Measurements from ENCODE around the gene PAFAH2.
"Not testable (repeated sequence)": the region's sequence is repeated elsewhere in the genome, so short reads cannot be mapped to it uniquely, and the experiment has no call there.

Gene PAFAH2

GRCh38 chr1:25989440-25990234, 8.2 kb downstream of the PAFAH2 start:
- no peak overlapping the region for H3K27ac ChIP-seq
- H3K4me1 ChIP-seq (ENCODE audit: low read depth, poor library complexity, severe bottlenecking): no peaks in the 10 kb centered on the region
- H3K79me2 ChIP-seq (ENCODE audit: insufficient read depth, low read depth): no peaks in the 10 kb centered on the region
- no peak overlapping the region for H3K4me3 ChIP-seq (IDR thresholded peaks at IDR 0.05; ENCODE audit: insufficient read depth, low read depth, low read length)
- no peak overlapping the region for H3K9ac ChIP-seq
- H3K36me3 ChIP-seq (ENCODE audit: insufficient read depth): no peaks in the 10 kb centered on the region
- H2AFZ ChIP-seq (ENCODE audit: low read depth): no peak overlapping the region
- no peak for TF ChIP-seq CTCF (conservative IDR thresholded peaks at IDR 0.05; ENCODE audit: low read depth, low read length)
- H4K20me1 ChIP-seq (ENCODE audit: insufficient read depth): no peaks in the 10 kb centered on the region
- H3K27me3 ChIP-seq (ENCODE audit: insufficient read depth, low read depth): no peaks in the 10 kb centered on the region
- H3K4me2 ChIP-seq: no peak overlapping the region

GRCh38 chr1:25987951-25988350, 9.9 kb downstream of the PAFAH2 start:
- TF ChIP-seq CTCF (conservative IDR thresholded peaks at IDR 0.05; ENCODE audit: low read depth, low read length): no peak
- no peak overlapping the region for H3K9ac ChIP-seq
- H3K4me2 ChIP-seq: no peak overlapping the region
- H3K27me3 ChIP-seq (ENCODE audit: insufficient read depth, low read depth): no peaks in the 10 kb centered on the region
- no peaks in the 10 kb centered on the region for H4K20me1 ChIP-seq (ENCODE audit: insufficient read depth)
- no peak overlapping the region for H3K27ac ChIP-seq
- no peak overlapping the region for H2AFZ ChIP-seq (ENCODE audit: low read depth)
- H3K36me3 ChIP-seq (ENCODE audit: insufficient read depth): no peaks in the 10 kb centered on the region
- no peaks in the 10 kb centered on the region for H3K79me2 ChIP-seq (ENCODE audit: insufficient read depth, low read depth)
- H3K4me1 ChIP-seq (ENCODE audit: low read depth, poor library complexity, severe bottlenecking): no peaks in the 10 kb centered on the region
- no peak overlapping the region for H3K4me3 ChIP-seq (IDR thresholded peaks at IDR 0.05; ENCODE audit: insufficient read depth, low read depth, low read length)

GRCh38 chr1:25986773-25987172, 11.1 kb downstream of the PAFAH2 start:
- not testable (repeated sequence) for H4K20me1 ChIP-seq (ENCODE audit: insufficient read depth); H3K27me3 ChIP-seq (ENCODE audit: insufficient read depth, low read depth); H3K4me2 ChIP-seq; H3K27ac ChIP-seq; H3K36me3 ChIP-seq (ENCODE audit: insufficient read depth); H2AFZ ChIP-seq (ENCODE audit: low read depth); H3K9ac ChIP-seq; H3K4me1 ChIP-seq (ENCODE audit: low read depth, poor library complexity, severe bottlenecking); H3K79me2 ChIP-seq (ENCODE audit: insufficient read depth, low read depth); H3K4me3 ChIP-seq (IDR thresholded peaks at IDR 0.05; ENCODE audit: insufficient read depth, low read depth, low read length)

GRCh38 chr1:25985670-25986069, 12.2 kb downstream of the PAFAH2 start:
- Histone ChIP-seq H3K4me1 (ENCODE audit: low read depth, poor library complexity, severe bottlenecking) (no peaks in the 10 kb centered on the region), H2AFZ (ENCODE audit: low read depth) (no peak overlapping the region), H4K20me1 (ENCODE audit: insufficient read depth) (no peaks in the 10 kb centered on the region), H3K4me3 (IDR thresholded peaks at IDR 0.05; ENCODE audit: insufficient read depth, low read depth, low read length) (no peak overlapping the region), H3K79me2 (ENCODE audit: insufficient read depth, low read depth) (no peaks in the 10 kb centered on the region), H3K27me3 (ENCODE audit: insufficient read depth, low read depth) (no peaks in the 10 kb centered on the region), H3K36me3 (ENCODE audit: insufficient read depth) (no peaks in the 10 kb centered on the region), H3K27ac (no peak overlapping the region), H3K4me2 (no peak overlapping the region), H3K9ac (no peak overlapping the region)
- no peak for TF ChIP-seq CTCF (conservative IDR thresholded peaks at IDR 0.05; ENCODE audit: low read depth, low read length)

GRCh38 chr1:25985171-25985570, 12.7 kb downstream of the PAFAH2 start:
- Histone ChIP-seq H3K9ac (no peak overlapping the region), H3K4me1 (ENCODE audit: low read depth, poor library complexity, severe bottlenecking) (no peaks in the 10 kb centered on the region), H4K20me1 (ENCODE audit: insufficient read depth) (no peaks in the 10 kb centered on the region), H3K36me3 (ENCODE audit: insufficient read depth) (no peaks in the 10 kb centered on the region), H2AFZ (ENCODE audit: low read depth) (no peak overlapping the region), H3K4me2 (no peak overlapping the region), H3K27ac (no peak overlapping the region), H3K79me2 (ENCODE audit: insufficient read depth, low read depth) (no peaks in the 10 kb centered on the region), H3K4me3 (IDR thresholded peaks at IDR 0.05; ENCODE audit: insufficient read depth, low read depth, low read length) (no peak overlapping the region), H3K27me3 (ENCODE audit: insufficient read depth, low read depth) (no peaks in the 10 kb centered on the region)
- TF ChIP-seq CTCF (conservative IDR thresholded peaks at IDR 0.05; ENCODE audit: low read depth, low read length): no peak
